ENCODE results near the gene REG3A.

DNA sequence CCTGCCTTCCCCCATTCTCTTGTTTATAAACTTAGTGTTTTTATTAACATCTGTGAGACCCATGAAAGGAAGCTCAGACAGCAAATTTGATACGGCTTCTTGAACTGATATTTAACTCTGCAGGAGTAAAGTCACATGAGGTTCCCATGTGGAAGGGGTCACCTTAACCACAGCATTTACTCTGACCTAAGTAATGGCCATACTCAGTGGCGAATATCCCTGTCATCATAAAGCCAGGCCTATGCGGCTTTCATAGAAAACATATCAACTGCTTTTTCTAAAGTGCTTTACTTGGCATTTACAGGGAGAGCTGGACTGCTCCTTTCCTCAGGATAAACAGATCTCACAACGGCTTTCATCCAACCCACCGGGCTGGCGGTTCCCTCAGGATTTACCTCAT is 30.3 kb downstream of the REG3A start:
- TF ChIP-seq, protein P1, sequence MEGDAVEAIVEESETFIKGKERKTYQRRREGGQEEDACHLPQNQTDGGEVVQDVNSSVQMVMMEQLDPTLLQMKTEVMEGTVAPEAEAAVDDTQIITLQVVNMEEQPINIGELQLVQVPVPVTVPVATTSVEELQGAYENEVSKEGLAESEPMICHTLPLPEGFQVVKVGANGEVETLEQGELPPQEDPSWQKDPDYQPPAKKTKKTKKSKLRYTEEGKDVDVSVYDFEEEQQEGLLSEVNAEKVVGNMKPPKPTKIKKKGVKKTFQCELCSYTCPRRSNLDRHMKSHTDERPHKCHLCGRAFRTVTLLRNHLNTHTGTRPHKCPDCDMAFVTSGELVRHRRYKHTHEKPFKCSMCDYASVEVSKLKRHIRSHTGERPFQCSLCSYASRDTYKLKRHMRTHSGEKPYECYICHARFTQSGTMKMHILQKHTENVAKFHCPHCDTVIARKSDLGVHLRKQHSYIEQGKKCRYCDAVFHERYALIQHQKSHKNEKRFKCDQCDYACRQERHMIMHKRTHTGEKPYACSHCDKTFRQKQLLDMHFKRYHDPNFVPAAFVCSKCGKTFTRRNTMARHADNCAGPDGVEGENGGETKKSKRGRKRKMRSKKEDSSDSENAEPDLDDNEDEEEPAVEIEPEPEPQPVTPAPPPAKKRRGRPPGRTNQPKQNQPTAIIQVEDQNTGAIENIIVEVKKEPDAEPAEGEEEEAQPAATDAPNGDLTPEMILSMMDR (IDR thresholded peaks at IDR 0.05), result no peak
- TF ChIP-seq POLR2A (IDR thresholded peaks at IDR 0.05), result no peak

All from lower leg skin (tissue), 3 donors.